ENCODE measurements around the gene PCDH12.

Gene PCDH12

DNA sequence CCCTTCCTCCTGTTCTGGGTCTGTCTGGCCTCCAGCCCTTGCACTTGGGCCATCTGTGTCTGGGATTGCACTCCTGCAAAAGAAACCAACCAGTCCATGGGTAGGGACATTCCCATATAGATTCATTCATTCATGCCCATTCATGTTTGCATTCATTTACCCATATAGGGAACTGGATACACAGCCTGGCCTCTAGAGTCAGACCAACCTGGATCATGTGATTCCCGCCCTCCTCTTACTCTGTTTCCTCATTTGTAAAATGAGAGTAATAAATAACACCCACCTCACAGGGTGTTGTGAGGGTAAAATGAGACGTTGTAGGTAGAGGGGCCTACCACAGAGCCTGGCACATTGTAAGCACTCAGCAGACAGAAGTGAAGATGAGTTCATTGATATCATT is 8.5 kb downstream of the PCDH12 start:
- TF ChIP-seq, protein P1, sequence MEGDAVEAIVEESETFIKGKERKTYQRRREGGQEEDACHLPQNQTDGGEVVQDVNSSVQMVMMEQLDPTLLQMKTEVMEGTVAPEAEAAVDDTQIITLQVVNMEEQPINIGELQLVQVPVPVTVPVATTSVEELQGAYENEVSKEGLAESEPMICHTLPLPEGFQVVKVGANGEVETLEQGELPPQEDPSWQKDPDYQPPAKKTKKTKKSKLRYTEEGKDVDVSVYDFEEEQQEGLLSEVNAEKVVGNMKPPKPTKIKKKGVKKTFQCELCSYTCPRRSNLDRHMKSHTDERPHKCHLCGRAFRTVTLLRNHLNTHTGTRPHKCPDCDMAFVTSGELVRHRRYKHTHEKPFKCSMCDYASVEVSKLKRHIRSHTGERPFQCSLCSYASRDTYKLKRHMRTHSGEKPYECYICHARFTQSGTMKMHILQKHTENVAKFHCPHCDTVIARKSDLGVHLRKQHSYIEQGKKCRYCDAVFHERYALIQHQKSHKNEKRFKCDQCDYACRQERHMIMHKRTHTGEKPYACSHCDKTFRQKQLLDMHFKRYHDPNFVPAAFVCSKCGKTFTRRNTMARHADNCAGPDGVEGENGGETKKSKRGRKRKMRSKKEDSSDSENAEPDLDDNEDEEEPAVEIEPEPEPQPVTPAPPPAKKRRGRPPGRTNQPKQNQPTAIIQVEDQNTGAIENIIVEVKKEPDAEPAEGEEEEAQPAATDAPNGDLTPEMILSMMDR (IDR thresholded peaks at IDR 0.05; ENCODE audit: borderline replicate concordance, insufficient read depth, low read depth, low read length) = no peak

GRCh38 chr5:141948812-141949211 is 9.2 kb downstream of the PCDH12 start:
- TF ChIP-seq, protein P1 (IDR thresholded peaks at IDR 0.05; ENCODE audit: borderline replicate concordance, insufficient read depth, low read depth, low read length) = no peak
- H3K4me3 ChIP-seq (ENCODE audit: low read depth, low read length) = no peak overlapping the region

More for the DNA sequence above, 8.5 kb downstream of the PCDH12 start:
- H3K4me3 ChIP-seq (ENCODE audit: low read depth, low read length) = no peak overlapping the region

DNA sequence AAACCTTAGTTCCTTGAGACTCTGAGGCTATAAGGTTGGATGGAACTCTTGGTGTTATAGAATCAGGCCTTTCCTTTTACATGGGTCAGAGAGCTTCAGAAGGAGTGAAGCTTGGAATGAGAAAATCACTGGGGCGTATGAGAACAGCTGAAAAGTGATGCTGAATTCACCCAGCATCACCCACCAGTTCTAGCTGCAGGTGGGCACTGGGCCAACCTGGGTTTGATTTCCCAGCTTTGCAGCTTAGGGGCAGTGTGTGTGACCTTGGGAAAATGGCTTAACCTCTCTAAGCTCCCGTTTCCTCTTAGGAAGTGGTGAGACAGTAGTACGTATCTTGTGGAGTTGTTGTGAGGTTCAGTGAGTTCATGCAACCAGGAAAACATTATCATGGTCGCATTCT is 10.7 kb downstream of the PCDH12 start:
- H3K4me3 ChIP-seq (ENCODE audit: low read depth, low read length) = no peak overlapping the region
- TF ChIP-seq, protein P1 (IDR thresholded peaks at IDR 0.05; ENCODE audit: borderline replicate concordance, insufficient read depth, low read depth, low read length) = no peak

GRCh38 chr5:141945511-141946051 is 12.4 kb downstream of the PCDH12 start:
- no peak overlapping the region for H3K4me3 ChIP-seq (ENCODE audit: low read depth, low read length)
- TF ChIP-seq, protein P1 (IDR thresholded peaks at IDR 0.05; ENCODE audit: borderline replicate concordance, insufficient read depth, low read depth, low read length) = no peak

DNA sequence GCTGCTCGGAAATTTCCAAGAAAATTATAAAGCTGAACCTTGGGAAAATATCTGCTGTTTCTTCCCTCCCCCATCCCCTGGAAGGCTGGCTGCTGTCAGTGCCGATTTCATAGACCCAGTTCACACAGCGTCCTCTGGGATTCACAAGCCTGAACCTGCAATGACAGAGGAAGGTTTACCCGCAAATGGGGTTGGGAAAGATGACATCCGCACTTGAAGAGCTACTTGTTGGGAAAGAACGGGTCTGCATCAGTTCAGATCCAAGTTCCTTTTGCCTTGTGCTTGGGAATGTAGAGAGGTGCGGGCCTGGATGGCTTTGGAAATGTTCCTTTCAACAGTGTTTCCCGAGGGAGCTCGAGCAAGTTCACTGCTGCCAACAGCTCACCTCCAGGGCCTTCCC is 13.9 kb downstream of the PCDH12 start:
- TF ChIP-seq, protein P1 (IDR thresholded peaks at IDR 0.05; ENCODE audit: borderline replicate concordance, insufficient read depth, low read depth, low read length) = no peak
- no peak overlapping the region for H3K4me3 ChIP-seq (ENCODE audit: low read depth, low read length)

DNA sequence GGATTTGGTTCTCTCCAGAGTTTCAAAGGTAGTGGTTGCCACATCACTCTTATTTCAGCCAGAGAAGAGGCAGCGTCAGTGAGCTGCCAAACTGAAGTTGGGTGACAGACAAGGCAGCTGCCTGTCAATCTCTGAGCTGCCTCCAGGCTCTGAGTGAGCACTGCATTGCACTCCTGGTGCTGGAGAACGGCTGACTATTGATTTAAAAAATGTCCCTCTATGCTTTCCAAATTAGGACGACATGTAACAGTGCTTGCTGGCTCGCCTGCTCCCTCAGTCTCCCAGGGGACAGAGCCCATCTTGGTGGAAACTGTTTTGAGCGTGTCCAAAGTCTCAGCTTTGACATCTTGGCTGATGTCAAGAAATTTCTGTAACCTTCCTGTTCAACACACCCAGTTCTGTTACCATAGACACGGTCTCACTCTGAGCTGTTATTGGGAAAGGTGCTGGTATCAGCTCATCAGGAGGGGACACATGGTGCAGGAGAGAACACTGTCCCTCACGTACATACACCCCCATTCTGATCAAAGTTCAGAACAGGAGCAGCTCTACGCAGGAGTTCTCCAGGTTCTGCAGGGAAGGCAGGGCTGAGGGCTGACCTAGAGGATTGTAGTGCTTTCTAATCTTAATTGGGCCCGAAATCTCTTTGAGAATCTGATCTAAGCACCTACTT is 15.7 kb downstream of the PCDH12 start:
- H3K4me3 ChIP-seq (ENCODE audit: low read depth, low read length) = no peak overlapping the region
- TF ChIP-seq, protein P1 (IDR thresholded peaks at IDR 0.05; ENCODE audit: borderline replicate concordance, insufficient read depth, low read depth, low read length) = no peak

DNA sequence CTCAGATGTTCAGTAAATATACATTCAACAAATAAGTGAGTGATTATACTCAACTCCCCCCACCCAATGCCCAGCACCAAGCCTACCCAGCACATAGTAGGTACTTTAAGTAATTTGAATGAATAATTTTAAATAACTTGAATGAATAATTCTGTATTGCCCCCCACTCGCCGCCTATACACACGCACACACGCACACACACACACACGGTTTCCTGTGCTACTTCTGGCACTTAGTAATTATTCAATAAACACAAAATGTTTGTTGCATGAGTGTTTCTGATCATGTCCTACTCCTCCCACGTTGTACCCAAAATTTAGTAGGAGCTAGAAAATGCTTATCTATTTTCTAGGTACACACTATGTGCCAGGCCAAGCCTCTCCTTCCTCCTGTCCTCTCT is 16.2 kb downstream of the PCDH12 start:
- TF ChIP-seq, protein P1 (IDR thresholded peaks at IDR 0.05; ENCODE audit: borderline replicate concordance, insufficient read depth, low read depth, low read length) = no peak
- H3K4me3 ChIP-seq (ENCODE audit: low read depth, low read length) = no peak overlapping the region
